Hepatocyte (in vitro differentiated cells): Measurements from ENCODE around the gene NOC4L. TPM values are rescaled to one million over a fixed set of nuclear protein-coding genes. Genes with fewer than 3 reads are reported as not detected.
"Not testable (repeated sequence)": the region's sequence is repeated elsewhere in the genome, so short reads cannot be mapped to it uniquely, and the experiment has no call there.

Experiments used
- DNase-seq: peaks from one replicate; pipeline ENCODE4 v3.0.0-alpha.2; 2016; ENCODE audit warnings: low spot score
- H2AFZ ChIP-seq: fragments of 200-600 bp; sonication (generic); 2 replicates; pipeline ENCODE4 v1.6.0; 2016; ENCODE audit warnings: antibody characterized with exemption, mild to moderate bottlenecking
- H3K27ac ChIP-seq: fragments of 200-600 bp; sonication (generic); 2 replicates; pipeline ENCODE4 v1.5.1; 2016; ENCODE audit warnings: mild to moderate bottlenecking
- H3K27me3 ChIP-seq: fragments of 200-600 bp; sonication (generic); 2 replicates; pipeline ENCODE4 v1.6.1; 2016
- H3K36me3 ChIP-seq: fragments of 200-600 bp; sonication (generic); replicated peaks from 2 replicates; pipeline ENCODE4 v1.5.1; 2016; ENCODE audit warnings: low read depth; ENCODE audit not compliant: insufficient read depth
- H3K4me1 ChIP-seq: fragments of 200-600 bp; sonication (generic); 2 replicates; pipeline ENCODE4 v1.5.1; 2016; ENCODE audit warnings: mild to moderate bottlenecking, moderate library complexity; ENCODE audit not compliant: insufficient read depth
- H3K4me2 ChIP-seq: fragments of 200-600 bp; sonication (generic); 2 replicates; pipeline ENCODE4 v1.6.0; 2016
- H3K4me3 ChIP-seq: fragments of 200-600 bp; sonication (generic); 2 replicates; pipeline ENCODE4 v1.5.1; 2016; ENCODE audit warnings: mild to moderate bottlenecking
- H3K79me2 ChIP-seq: fragments of 200-600 bp; sonication (generic); 2 replicates; pipeline ENCODE4 v1.6.0; 2017; ENCODE audit warnings: mild to moderate bottlenecking
- H3K9me2 ChIP-seq: fragments of 200-600 bp; sonication (generic); replicated peaks from 2 replicates; pipeline ENCODE4 v1.6.0; 2017; ENCODE audit warnings: mild to moderate bottlenecking; ENCODE audit not compliant: insufficient read depth
- H3K9me3 ChIP-seq: fragments of 200-600 bp; sonication (generic); 2 replicates; pipeline ENCODE4 v1.5.1; 2016; ENCODE audit warnings: low read depth, mild to moderate bottlenecking
- H4K20me1 ChIP-seq: fragments of 200-600 bp; sonication (generic); 2 replicates; pipeline ENCODE4 v1.6.0; 2016; ENCODE audit warnings: mild to moderate bottlenecking; ENCODE audit not compliant: insufficient read depth, poor library complexity, severe bottlenecking
- CTCF ChIP-seq: fragments of 200-600 bp; sonication (generic); IDR thresholded peaks from 2 replicates; pipeline ENCODE4 v1.5.1; 2016; ENCODE audit warnings: antibody characterized with exemption, mild to moderate bottlenecking; ENCODE audit not compliant: poor library complexity
- EZH2 ChIP-seq: fragments of 200-600 bp; sonication (generic); IDR thresholded peaks from 2 replicates; pipeline ENCODE4 v1.6.1; 2016; ENCODE audit warnings: antibody characterized with exemption, mild to moderate bottlenecking, borderline replicate concordance
- EZH2phosphoT487 ChIP-seq: fragments of 200-600 bp; sonication (generic); IDR thresholded peaks from one replicate; pipeline ENCODE4 v1.6.1; 2018; ENCODE audit warnings: antibody characterized with exemption, mild to moderate bottlenecking, low read depth, moderate library complexity; ENCODE audit not compliant: unreplicated experiment, severe bottlenecking
- WGBS: methylation state at CpG from one replicate; pipeline ENCODE4 v1.1.6; 2016; ENCODE audit warnings: low lambda C conversion rate; ENCODE audit errors: missing lambda C conversion rate; 5-methylcytosine and 5-hydroxymethylcytosine counted together
- polyA plus RNA-seq: library from polyadenylated mRNA; unstranded; fragments of >200 nt; fragmentation: Nextera tagmentation; extraction: Ambion mirVana; gene quantifications from 2 replicates; pipeline ENCODE4 v1.2.1, GENCODE V29; 2016
- total RNA-seq: library from RNA; depleted of rRNA; stranded (reverse); fragments of >200 nt; gene quantifications from 2 replicates; pipeline ENCODE4 v1.2.3, GENCODE V29; 2014

NOC4L gene
- total and polyA plus RNA-seq, 2 experiments from 2014 or later: 8.9 to 31.8 TPM

GRCh38 chr12:132100306-132101065 lies 43.8 kb upstream of the NOC4L start:
- WGBS: 98% methylated on average over 13 of the region's 13 CpGs
- Histone ChIP-seq H3K79me2 (no peaks in the 10 kb centered on the region), H3K4me2 (no peak overlapping the region), H3K9me3 (no peaks in the 10 kb centered on the region), H3K9me2 (no peaks in the 10 kb centered on the region), H3K27me3 (no peaks in the 10 kb centered on the region), H3K36me3 (no peaks in the 10 kb centered on the region), H3K27ac (no peak overlapping the region), H3K4me1 (no peaks in the 10 kb centered on the region), H3K4me3 (no peak overlapping the region), H4K20me1 (no peaks in the 10 kb centered on the region), H2AFZ (no peak overlapping the region)
- DNase-seq: no peak
- TF ChIP-seq EZH2: no peak
- TF ChIP-seq CTCF: no peak
- TF ChIP-seq EZH2phosphoT487: no peak

- no peak for TF ChIP-seq EZH2
- TF ChIP-seq CTCF: no peak
- TF ChIP-seq EZH2phosphoT487: no peak
- 94% methylated on average over 9 of the region's 9 CpGs for WGBS
- no peak overlapping the region for H3K27ac ChIP-seq
- H2AFZ ChIP-seq: no peak overlapping the region
- no peaks in the 10 kb centered on the region for H3K9me3 ChIP-seq
- no peaks in the 10 kb centered on the region for H3K36me3 ChIP-seq
- H3K27me3 ChIP-seq: no peaks in the 10 kb centered on the region
- H3K9me2 ChIP-seq: no peaks in the 10 kb centered on the region
- no peak for DNase-seq
- H3K4me2 ChIP-seq: no peak overlapping the region
- no peak overlapping the region for H3K4me3 ChIP-seq
- no peaks in the 10 kb centered on the region for H3K79me2 ChIP-seq
- H3K4me1 ChIP-seq: no peaks in the 10 kb centered on the region
- H4K20me1 ChIP-seq: no peaks in the 10 kb centered on the region
Measured at GRCh38 chr12:132102297-132102696, 42.0 kb upstream of the NOC4L start.

GRCh38 chr12:132103072-132103471 lies 41.2 kb upstream of the NOC4L start:
- DNase-seq, H3K36me3 ChIP-seq, H3K4me3 ChIP-seq, H4K20me1 ChIP-seq, H2AFZ ChIP-seq, H3K27ac ChIP-seq, H3K9me3 ChIP-seq, H3K4me1 ChIP-seq, H3K4me2 ChIP-seq, H3K9me2 ChIP-seq, H3K79me2 ChIP-seq, H3K27me3 ChIP-seq: not testable (repeated sequence)
- WGBS: 76% methylated on average over 14 of the region's 14 CpGs

GRCh38 chr12:132103542-132104308 lies 40.5 kb upstream of the NOC4L start:
- H3K4me3 ChIP-seq: no peak overlapping the region
- TF ChIP-seq CTCF (no peak), EZH2phosphoT487 (no peak), EZH2 (no peak)
- no peaks in the 10 kb centered on the region for H3K4me1 ChIP-seq
- H3K79me2 ChIP-seq: no peaks in the 10 kb centered on the region
- H3K9me2 ChIP-seq: no peaks in the 10 kb centered on the region
- no peak overlapping the region for H3K27ac ChIP-seq
- no peak for DNase-seq
- no peaks in the 10 kb centered on the region for H3K36me3 ChIP-seq
- H3K9me3 ChIP-seq: no peaks in the 10 kb centered on the region
- 91% methylated on average over 26 of the region's 26 CpGs for WGBS
- no peaks in the 10 kb centered on the region for H3K27me3 ChIP-seq
- H4K20me1 ChIP-seq: no peaks in the 10 kb centered on the region
- H3K4me2 ChIP-seq: no peak overlapping the region
- H2AFZ ChIP-seq: no peak overlapping the region
